ENCODE data around the gene OAS3. TPM values are rescaled to one million over a fixed set of nuclear protein-coding genes. Genes with fewer than 3 reads are reported as not detected.
A peak's percentile ranks its signal among the peaks of the same experiment; 100 is the strongest.

The OAS3 gene
- total RNA-seq, 1 experiment from 2014 or later, result 159 TPM

- Mint-ChIP-seq H3K27me3 (ENCODE audit: unreplicated experiment) (peaks cover 36% of the 10 kb centered on the region), H3K4me3 (ENCODE audit: low read depth, unreplicated experiment) (no peak overlapping the region), H3K36me3 (ENCODE audit: insufficient read depth, unreplicated experiment) (no peaks in the 10 kb centered on the region), H3K27ac (ENCODE audit: unreplicated experiment) (no peak overlapping the region), H3K9me3 (ENCODE audit: low read depth, unreplicated experiment) (no peaks in the 10 kb centered on the region), H3K4me1 (ENCODE audit: low read depth, unreplicated experiment) (peaks cover 14% of the 10 kb centered on the region)
- CTCF ChIA-PET, result no interaction called here
- TF ChIP-seq CTCF (IDR thresholded peaks at IDR 0.05; ENCODE audit: unreplicated experiment), result no peak
- no peak for DNase-seq
- BruUV-seq (replicated peaks), result no TSS peak
- intact Hi-C loops (cut with micrococcal nuclease; ENCODE audit: unreplicated experiment), result no loop called here
Observed at GRCh38 chr12:112898380-112898779, 39.9 kb upstream of the OAS3 start.

DNA sequence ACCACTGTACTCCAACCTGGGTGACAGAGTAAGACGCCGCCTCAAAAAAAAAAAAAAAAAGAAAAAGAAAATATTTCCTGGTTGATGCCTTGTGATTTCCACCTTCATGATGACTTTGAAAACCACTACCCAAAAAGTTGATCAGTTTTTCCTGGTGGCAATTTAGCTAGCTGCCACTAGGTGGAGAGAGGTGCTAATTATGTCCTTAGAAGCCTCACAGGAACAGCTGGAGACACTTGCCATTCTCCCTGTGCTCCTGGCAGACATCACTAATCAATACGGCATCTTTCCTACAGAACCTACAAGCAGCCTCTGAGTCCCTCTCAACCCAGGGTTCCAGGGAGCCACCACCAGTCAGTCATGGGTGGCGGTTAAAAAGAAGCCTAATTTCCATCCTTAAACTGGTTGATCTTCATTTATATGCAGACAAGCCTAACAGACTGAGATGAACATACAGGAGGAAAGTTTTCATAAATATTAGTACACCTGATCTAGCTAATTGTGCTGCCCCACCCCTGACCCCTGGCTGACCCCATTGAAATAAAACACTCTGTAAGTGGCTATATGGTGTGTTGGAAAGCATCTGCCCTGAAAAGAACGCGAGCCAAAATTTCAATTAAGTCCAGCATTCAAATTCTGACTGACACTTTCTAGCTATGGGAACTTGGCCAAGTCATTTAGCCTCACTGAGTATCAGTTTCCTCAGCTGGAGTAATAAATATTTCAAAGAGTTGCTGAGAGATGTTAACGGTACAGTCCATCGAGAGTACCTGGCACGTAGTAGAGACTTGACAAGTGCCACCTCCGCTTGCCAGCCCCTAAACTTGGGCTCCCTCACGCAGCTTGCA, 37.8 kb upstream of the OAS3 start:
- Mint-ChIP-seq H3K27me3 (ENCODE audit: unreplicated experiment) (peaks cover 36% of the 10 kb centered on the region), H3K9me3 (ENCODE audit: low read depth, unreplicated experiment) (no peaks in the 10 kb centered on the region), H3K27ac (ENCODE audit: unreplicated experiment) (no peak overlapping the region), H3K36me3 (ENCODE audit: insufficient read depth, unreplicated experiment) (peaks cover 6% of the 10 kb centered on the region), H3K4me1 (ENCODE audit: low read depth, unreplicated experiment) (peaks cover 35% of the 10 kb centered on the region), H3K4me3 (ENCODE audit: low read depth, unreplicated experiment) (no peak overlapping the region)
- peak; percentile 64 for DNase-seq
- peak; percentile 73 for TF ChIP-seq CTCF (IDR thresholded peaks at IDR 0.05; ENCODE audit: unreplicated experiment)
- no TSS peak for BruUV-seq (replicated peaks)
- CTCF ChIA-PET, result interaction anchor here (0.5 to 2.0 kb wide), 11 partner anchors 10 to 500 kb away, joined by 3 to 12 read pairs (median 4); partner anchors contain the start of genes OAS2 and OAS3
- intact Hi-C loops (cut with micrococcal nuclease; ENCODE audit: unreplicated experiment), result loop anchor here (1.0 to 5.0 kb wide), 3 partner anchors 37 to 131 kb away; partner anchors contain the start of genes OAS2 and OAS3

- Mint-ChIP-seq H3K27ac (ENCODE audit: unreplicated experiment) (no peak overlapping the region), H3K9me3 (ENCODE audit: low read depth, unreplicated experiment) (no peaks in the 10 kb centered on the region), H3K27me3 (ENCODE audit: unreplicated experiment) (peaks cover 29% of the 10 kb centered on the region), H3K36me3 (ENCODE audit: insufficient read depth, unreplicated experiment) (peaks cover 6% of the 10 kb centered on the region), H3K4me3 (ENCODE audit: low read depth, unreplicated experiment) (no peak overlapping the region), H3K4me1 (ENCODE audit: low read depth, unreplicated experiment) (peaks cover 39% of the 10 kb centered on the region)
- CTCF ChIA-PET, result interaction anchor here (0.5 to 2.0 kb wide), 3 partner anchors 50 to 501 kb away, joined by 3 to 12 read pairs (median 4); no protein-coding TSS in a partner anchor
- no peak for DNase-seq
- BruUV-seq (replicated peaks), result no TSS peak
- intact Hi-C loops (cut with micrococcal nuclease; ENCODE audit: unreplicated experiment), result loop anchor here (2.0 to 5.0 kb wide), 2 partner anchors 36 to 78 kb away; partner anchors contain the start of genes OAS2 and OAS3
- TF ChIP-seq CTCF (IDR thresholded peaks at IDR 0.05; ENCODE audit: unreplicated experiment), result no peak
Observed at GRCh38 chr12:112901271-112901670, 37.0 kb upstream of the OAS3 start.

DNA sequence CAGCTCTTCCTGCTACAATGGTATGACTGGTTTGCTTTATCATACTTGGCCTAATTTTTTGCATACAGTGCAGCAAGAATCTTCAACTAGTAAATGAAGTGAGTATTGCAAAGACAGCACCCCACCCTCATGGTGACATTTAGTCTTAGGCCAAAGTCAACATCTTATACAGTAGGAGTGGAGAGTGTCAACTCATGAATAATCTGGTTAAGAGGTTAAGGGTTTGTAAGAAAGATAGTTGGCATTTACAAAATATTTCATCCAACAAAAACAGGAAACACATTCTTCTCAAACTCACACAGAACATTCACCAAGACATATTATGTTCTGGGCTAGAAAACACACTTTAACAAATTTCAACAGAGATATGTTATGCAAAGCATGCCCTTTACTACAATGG, 33.7 kb upstream of the OAS3 start:
- TF ChIP-seq CTCF (IDR thresholded peaks at IDR 0.05; ENCODE audit: unreplicated experiment), result no peak

More for the DNA sequence above, 33.7 kb upstream of the OAS3 start:
- H3K36me3 Mint-ChIP-seq (ENCODE audit: insufficient read depth, unreplicated experiment), result peaks cover 24% of the 10 kb centered on the region
- peak overlapping the region; percentile 92 for H3K27ac Mint-ChIP-seq (ENCODE audit: unreplicated experiment)
- peak overlapping the region; percentile 23 for H3K4me3 Mint-ChIP-seq (ENCODE audit: low read depth, unreplicated experiment)
- no peaks in the 10 kb centered on the region for H3K27me3 Mint-ChIP-seq (ENCODE audit: unreplicated experiment)
- H3K9me3 Mint-ChIP-seq (ENCODE audit: low read depth, unreplicated experiment), result no peaks in the 10 kb centered on the region
- peaks cover 48% of the 10 kb centered on the region for H3K4me1 Mint-ChIP-seq (ENCODE audit: low read depth, unreplicated experiment)
- BruUV-seq (replicated peaks), result no TSS peak
- CTCF ChIA-PET, result no interaction called here
- DNase-seq, result no peak
- intact Hi-C loops (cut with micrococcal nuclease; ENCODE audit: unreplicated experiment), result loop anchor here (5.0 kb wide), 1 partner anchor 33 kb away; the partner anchor contains the start of gene OAS3
